ENCODE data around the gene NASP.

NASP gene

GRCh38 chr1:45620588-45621500 is 37.0 kb downstream of the NASP start:
- no peak for DNase-seq

- no peak for DNase-seq
Measured at GRCh38 chr1:45621501-45621836, 37.6 kb downstream of the NASP start.

GRCh38 chr1:45621895-45622523 is 38.2 kb downstream of the NASP start:
- DNase-seq = no peak

GRCh38 chr1:45622524-45623394 is 38.9 kb downstream of the NASP start:
- no peak for DNase-seq

GRCh38 chr1:45623972-45624371 is 40.1 kb downstream of the NASP start, which contains the start of gene CCDC17:
TSS of gene CCDC17 (minus strand) at chr1:45624054. CDS start at chr1:45623909, 145 bp downstream.
- no peak for DNase-seq

- DNase-seq = no peak
Measured at GRCh38 chr1:45629035-45629434, 45.2 kb downstream of the NASP start.

GRCh38 chr1:45630429-45630828 is 46.6 kb downstream of the NASP start:
- no peak for DNase-seq

- no peak for DNase-seq
Measured at GRCh38 chr1:45635211-45635610, 51.4 kb downstream of the NASP start.

- DNase-seq = no peak
Measured at GRCh38 chr1:45640293-45640692, 56.5 kb downstream of the NASP start.

GRCh38 chr1:45643321-45643720 is 59.5 kb downstream of the NASP start:
- DNase-seq = no peak

- no peak for DNase-seq
Measured at GRCh38 chr1:45643978-45644377, 60.1 kb downstream of the NASP start.

GRCh38 chr1:45644661-45645060 is 60.8 kb downstream of the NASP start:
- no peak for DNase-seq

- DNase-seq = no peak
Measured at GRCh38 chr1:45647248-45648021, 63.6 kb downstream of the NASP start.

GRCh38 chr1:45654540-45655280 is 70.9 kb downstream of the NASP start:
- DNase-seq = peak; percentile 13

- no peak for DNase-seq
Measured at GRCh38 chr1:45656573-45657226, 72.9 kb downstream of the NASP start.

GRCh38 chr1:45658171-45658570 is 74.3 kb downstream of the NASP start:
- no peak for DNase-seq

GRCh38 chr1:45659222-45659621 is 75.4 kb downstream of the NASP start:
- DNase-seq = no peak

- DNase-seq = no peak
Measured at GRCh38 chr1:45660336-45660735, 76.5 kb downstream of the NASP start.

GRCh38 chr1:45666836-45667235 is 83.0 kb downstream of the NASP start:
- DNase-seq = no peak

- no peak for DNase-seq
Measured at GRCh38 chr1:45667321-45668111, 83.7 kb downstream of the NASP start.
